DND-41 (cell line): ENCODE data around the gene NINL.

Experiments
- ATAC-seq: fragments of 200-7000 bp; cut with Tn5 transposase; 3 replicates; pipeline ENCODE4 v1.9.1; 2021; ENCODE audit warnings: low read depth; ENCODE audit not compliant: insufficient read depth
- DNase-seq: peaks from one replicate; pipeline ENCODE4 v3.0.0-alpha.2; 2020
- H2AFZ ChIP-seq: 2 replicates; pipeline ENCODE4 v1.6.0; 2012; ENCODE audit warnings: low read depth, low read length
- H3K27ac ChIP-seq: 2 replicates; pipeline ENCODE4 v1.5.1; 2012; ENCODE audit warnings: low read length, inconsistent platforms
- H3K27me3 ChIP-seq: fragments of 200-600 bp; sonication (generic); 2 replicates; pipeline ENCODE4 v1.6.0; 2012; ENCODE audit warnings: low read length, mild to moderate bottlenecking, inconsistent platforms; ENCODE audit not compliant: insufficient read depth, poor library complexity
- H3K36me3 ChIP-seq: 2 replicates; pipeline ENCODE4 v1.5.1; 2012; ENCODE audit warnings: low read length, inconsistent platforms; ENCODE audit not compliant: insufficient read depth
- H3K4me1 ChIP-seq: 2 replicates; pipeline ENCODE4 v1.5.1; 2012; ENCODE audit warnings: mild to moderate bottlenecking, low read length; ENCODE audit not compliant: insufficient read depth
- H3K4me2 ChIP-seq: 2 replicates; pipeline ENCODE4 v1.6.0; 2012; ENCODE audit warnings: mild to moderate bottlenecking, moderate library complexity, low read length, inconsistent platforms; ENCODE audit not compliant: insufficient read depth
- H3K4me3 ChIP-seq, 2 experiments: fragments of 200-600 bp in 1 of 2; shearing (Covaris generic) in 1 of 2; 2 replicates each; pipeline ENCODE4 v1.5.1; 2012 to 2016; ENCODE audit warnings: inconsistent platforms in 2 of 2, low read length in 2 of 2, mild to moderate bottlenecking in 2 of 2, low read depth in 1 of 2, moderate library complexity in 1 of 2
- H3K79me2 ChIP-seq: 2 replicates; pipeline ENCODE4 v1.6.0; 2012; ENCODE audit warnings: low read length, inconsistent platforms; ENCODE audit not compliant: insufficient read depth
- H3K9ac ChIP-seq: 2 replicates; pipeline ENCODE4 v1.6.0; 2012; ENCODE audit warnings: low read depth, mild to moderate bottlenecking, inconsistent platforms, low read length, moderate library complexity
- H3K9me3 ChIP-seq: 2 replicates; pipeline ENCODE4 v1.5.1; 2012; ENCODE audit warnings: low read length, moderate library complexity, mild to moderate bottlenecking, inconsistent platforms; ENCODE audit not compliant: insufficient read depth, severe bottlenecking
- H4K20me1 ChIP-seq: 2 replicates; pipeline ENCODE4 v1.6.0; 2012; ENCODE audit warnings: low read length; ENCODE audit not compliant: insufficient read depth
- EZH2 ChIP-seq: IDR thresholded peaks from 3 replicates; pipeline ENCODE4 v1.6.1; 2012; ENCODE audit warnings: borderline replicate concordance, low read depth, mild to moderate bottlenecking, moderate library complexity, low read length, inconsistent platforms; ENCODE audit not compliant: severe bottlenecking
- TF ChIP-seq, protein P1 (sequence below): IDR thresholded peaks from 2 replicates; pipeline ENCODE4 v1.5.1; 2012; ENCODE audit warnings: borderline replicate concordance, low read length, moderate library complexity, mild to moderate bottlenecking; ENCODE audit not compliant: poor library complexity, severe bottlenecking; ENCODE audit errors: extremely low read depth

NINL gene

DNA sequence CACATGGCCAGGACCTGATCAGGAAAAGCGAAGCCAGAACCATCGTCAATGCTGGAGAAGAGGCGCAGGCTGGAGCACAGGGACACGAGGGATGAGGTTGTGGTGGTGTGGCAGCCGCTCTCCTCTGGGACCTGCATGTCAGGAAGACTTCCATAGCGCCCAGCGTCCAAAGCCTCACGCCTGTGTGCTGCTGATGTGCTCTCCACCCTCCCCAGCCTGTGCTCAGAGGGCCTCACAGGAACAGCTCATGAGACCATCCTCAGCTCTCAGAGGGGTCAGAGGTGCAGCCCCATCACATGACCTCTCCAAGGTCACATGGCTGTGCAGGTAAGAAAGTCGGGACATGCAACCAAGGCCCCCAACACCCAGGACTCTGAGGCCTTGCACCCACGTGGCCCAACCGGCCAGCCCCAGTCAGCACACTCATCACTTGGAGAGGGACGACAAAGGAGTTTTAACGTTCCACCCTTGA, 84.4 kb downstream of the NINL start:
- Histone ChIP-seq H2AFZ (no peak overlapping the region), H3K79me2 (no peaks in the 10 kb centered on the region), H3K4me2 (no peak overlapping the region), H3K9ac (no peak overlapping the region), H4K20me1 (no peaks in the 10 kb centered on the region), H3K4me3 (no peak overlapping the region), H3K9me3 (no peaks in the 10 kb centered on the region), H3K27me3 (no peaks in the 10 kb centered on the region), H3K27ac (no peak overlapping the region), H3K36me3 (peaks cover 63% of the 10 kb centered on the region), H3K4me1 (no peaks in the 10 kb centered on the region)
- no peak for ATAC-seq
- no peak for TF ChIP-seq EZH2
- TF ChIP-seq, protein P1, sequence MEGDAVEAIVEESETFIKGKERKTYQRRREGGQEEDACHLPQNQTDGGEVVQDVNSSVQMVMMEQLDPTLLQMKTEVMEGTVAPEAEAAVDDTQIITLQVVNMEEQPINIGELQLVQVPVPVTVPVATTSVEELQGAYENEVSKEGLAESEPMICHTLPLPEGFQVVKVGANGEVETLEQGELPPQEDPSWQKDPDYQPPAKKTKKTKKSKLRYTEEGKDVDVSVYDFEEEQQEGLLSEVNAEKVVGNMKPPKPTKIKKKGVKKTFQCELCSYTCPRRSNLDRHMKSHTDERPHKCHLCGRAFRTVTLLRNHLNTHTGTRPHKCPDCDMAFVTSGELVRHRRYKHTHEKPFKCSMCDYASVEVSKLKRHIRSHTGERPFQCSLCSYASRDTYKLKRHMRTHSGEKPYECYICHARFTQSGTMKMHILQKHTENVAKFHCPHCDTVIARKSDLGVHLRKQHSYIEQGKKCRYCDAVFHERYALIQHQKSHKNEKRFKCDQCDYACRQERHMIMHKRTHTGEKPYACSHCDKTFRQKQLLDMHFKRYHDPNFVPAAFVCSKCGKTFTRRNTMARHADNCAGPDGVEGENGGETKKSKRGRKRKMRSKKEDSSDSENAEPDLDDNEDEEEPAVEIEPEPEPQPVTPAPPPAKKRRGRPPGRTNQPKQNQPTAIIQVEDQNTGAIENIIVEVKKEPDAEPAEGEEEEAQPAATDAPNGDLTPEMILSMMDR, result no peak
- DNase-seq, result no peak

DNA sequence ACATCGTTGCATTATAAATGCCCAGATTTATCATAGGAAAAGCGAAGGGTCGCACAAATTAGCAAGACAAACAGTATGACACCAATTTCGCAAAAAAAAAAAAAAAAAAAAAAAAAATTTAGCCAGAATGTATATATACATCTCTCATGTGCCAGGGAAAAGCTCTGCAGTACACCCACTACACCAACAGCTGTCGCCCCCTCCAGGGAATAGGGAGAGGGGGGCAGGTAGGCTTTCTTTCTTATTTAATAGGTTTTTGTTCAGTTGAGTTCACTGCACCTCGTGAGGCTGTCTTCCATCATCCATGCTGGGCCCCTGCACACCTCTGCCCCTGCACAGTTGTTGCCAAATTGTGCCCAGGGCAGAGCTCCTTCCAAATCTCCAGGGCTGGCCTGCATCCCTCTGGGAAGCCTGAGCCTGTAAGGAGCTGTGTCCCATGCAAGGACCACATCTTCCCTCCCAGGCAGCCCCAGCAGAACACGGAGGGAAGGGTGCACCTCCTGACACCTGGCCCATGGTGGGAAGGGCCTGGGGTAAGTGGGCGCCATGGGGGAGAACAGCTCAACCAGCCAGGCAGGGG, 85.4 kb downstream of the NINL start:
- Histone ChIP-seq H3K4me2 (no peak overlapping the region), H2AFZ (no peak overlapping the region), H3K9ac (no peak overlapping the region), H3K36me3 (peaks cover 64% of the 10 kb centered on the region), H3K9me3 (no peaks in the 10 kb centered on the region), H3K79me2 (no peaks in the 10 kb centered on the region), H3K27me3 (no peaks in the 10 kb centered on the region), H3K27ac (no peak overlapping the region; the same call in 1 of the 2 replicates), H3K4me3 (no peak overlapping the region), H4K20me1 (no peaks in the 10 kb centered on the region), H3K4me1 (no peaks in the 10 kb centered on the region)
- TF ChIP-seq, protein P1, result peak; percentile 24
- no peak for TF ChIP-seq EZH2
- no peak for DNase-seq
- ATAC-seq, result no peak

DNA sequence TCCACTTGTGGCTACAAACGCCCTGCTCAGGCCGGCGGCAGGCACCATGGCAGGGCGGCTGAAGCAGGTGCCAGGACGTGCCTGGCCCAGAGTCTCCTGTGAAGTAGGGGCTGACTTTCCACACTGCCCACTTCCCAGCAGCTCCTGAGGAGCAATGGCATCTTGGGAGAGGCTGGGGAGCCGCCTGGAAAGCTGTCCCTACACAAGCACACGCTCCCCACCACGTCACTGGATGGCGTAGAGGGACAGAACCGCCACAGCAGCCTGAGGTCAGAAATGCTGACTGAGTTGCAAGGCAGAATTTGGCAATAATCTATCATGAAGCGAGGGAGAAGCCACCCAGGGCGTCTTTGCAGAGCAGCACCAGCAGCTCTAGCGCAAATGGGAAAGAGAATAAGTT, 86.3 kb downstream of the NINL start:
- no peak for DNase-seq
- H3K36me3 ChIP-seq, result peaks cover 58% of the 10 kb centered on the region

More for the DNA sequence above, 86.3 kb downstream of the NINL start:
- Histone ChIP-seq H2AFZ (no peak overlapping the region), H3K9ac (no peak overlapping the region), H3K4me3 (no peak overlapping the region), H4K20me1 (no peaks in the 10 kb centered on the region), H3K79me2 (no peaks in the 10 kb centered on the region), H3K27ac (no peak overlapping the region), H3K4me1 (no peaks in the 10 kb centered on the region), H3K9me3 (no peaks in the 10 kb centered on the region), H3K27me3 (no peaks in the 10 kb centered on the region), H3K4me2 (no peak overlapping the region)
- TF ChIP-seq, protein P1, result no peak
- no peak for TF ChIP-seq EZH2
- no peak for ATAC-seq
